ENCODE measurements around the gene SMAD3.

SMAD3 gene

DNA sequence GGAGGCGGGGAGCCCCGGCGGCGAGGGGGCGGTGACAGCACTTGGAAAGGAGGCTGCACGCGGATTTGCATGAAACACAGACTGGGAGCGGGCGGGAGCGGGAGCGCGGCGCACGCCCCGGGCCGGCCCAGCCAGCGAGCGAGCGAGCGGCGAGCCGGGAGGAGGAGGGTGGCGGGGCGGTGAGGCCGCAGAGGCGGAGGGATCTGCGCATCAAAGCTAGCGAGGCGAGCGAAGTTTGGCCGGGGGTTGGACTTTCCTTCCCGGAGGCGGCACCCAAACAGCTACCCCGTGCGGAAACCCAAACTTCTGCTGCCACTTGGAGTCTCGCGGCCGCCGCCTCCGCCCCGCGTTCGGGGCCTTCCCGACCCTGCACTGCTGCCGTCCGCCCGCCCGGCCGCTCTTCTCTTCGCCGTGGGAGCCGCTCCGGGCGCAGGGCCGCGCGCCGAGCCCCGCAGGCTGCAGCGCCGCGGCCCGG, at the start of gene SMAD3 (continued):
- no peak for TF ChIP-seq ZNF654 (tag by site-specific recombination; IDR thresholded peaks at IDR 0.05; ENCODE audit: low read depth)
- peak; percentile 88 for TF ChIP-seq ZFHX2 (tag by site-specific recombination; conservative IDR thresholded peaks at IDR 0.05)
- TF ChIP-seq ZNF768 (tag by site-specific recombination; IDR thresholded peaks at IDR 0.05), result 0 out of 2 replicates have a peak, but pooled peaks have one; percentile 16
- TF ChIP-seq KLF1 (tag by site-specific recombination; IDR thresholded peaks at IDR 0.05), result peak; percentile 34; the same call in 1 of the 2 replicates
- TF ChIP-seq ZFP37 (tag by site-specific recombination; IDR thresholded peaks at IDR 0.05), result no peak
- no peak for TF ChIP-seq ZNF473 (tag by site-specific recombination; IDR thresholded peaks at IDR 0.05)
- TF ChIP-seq, protein P1, sequence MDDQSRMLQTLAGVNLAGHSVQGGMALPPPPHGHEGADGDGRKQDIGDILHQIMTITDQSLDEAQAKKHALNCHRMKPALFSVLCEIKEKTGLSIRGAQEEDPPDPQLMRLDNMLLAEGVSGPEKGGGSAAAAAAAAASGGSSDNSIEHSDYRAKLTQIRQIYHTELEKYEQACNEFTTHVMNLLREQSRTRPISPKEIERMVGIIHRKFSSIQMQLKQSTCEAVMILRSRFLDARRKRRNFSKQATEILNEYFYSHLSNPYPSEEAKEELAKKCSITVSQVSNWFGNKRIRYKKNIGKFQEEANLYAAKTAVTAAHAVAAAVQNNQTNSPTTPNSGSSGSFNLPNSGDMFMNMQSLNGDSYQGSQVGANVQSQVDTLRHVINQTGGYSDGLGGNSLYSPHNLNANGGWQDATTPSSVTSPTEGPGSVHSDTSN (CRISPR knock-in tag; IDR thresholded peaks at IDR 0.05), result peak; percentile 68; the same call in 1 of the 2 replicates
- TF ChIP-seq SP3 (tag by site-specific recombination; IDR thresholded peaks at IDR 0.05), result peak; percentile 55
- TF ChIP-seq, protein P2, sequence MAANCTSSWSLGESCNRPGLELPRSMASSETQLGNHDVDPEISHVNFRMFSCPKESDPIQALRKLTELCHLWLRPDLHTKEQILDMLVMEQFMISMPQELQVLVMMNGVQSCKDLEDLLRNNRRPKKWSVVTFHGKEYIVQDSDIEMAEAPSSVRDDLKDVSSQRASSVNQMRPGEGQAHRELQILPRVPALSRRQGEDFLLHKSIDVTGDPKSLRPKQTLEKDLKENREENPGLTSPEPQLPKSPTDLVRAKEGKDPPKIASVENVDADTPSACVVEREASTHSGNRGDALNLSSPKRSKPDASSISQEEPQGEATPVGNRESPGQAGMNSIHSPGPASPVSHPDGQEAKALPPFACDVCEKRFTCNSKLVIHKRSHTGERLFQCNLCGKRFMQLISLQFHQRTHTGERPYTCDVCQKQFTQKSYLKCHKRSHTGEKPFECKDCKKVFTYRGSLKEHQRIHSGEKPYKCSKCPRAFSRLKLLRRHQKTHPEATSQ (tag by site-specific recombination; IDR thresholded peaks at IDR 0.05), result peak; percentile 57; the same call in 1 of the 2 replicates
- TF ChIP-seq EGR2 (tag by site-specific recombination; IDR thresholded peaks at IDR 0.05; ENCODE audit: low read depth), result peak; percentile 48
- 0 out of 2 replicates have a peak, but pooled peaks have one; percentile 34 for TF ChIP-seq GLI4 (tag by site-specific recombination; IDR thresholded peaks at IDR 0.05)
- TF ChIP-seq SCRT2 (tag by site-specific recombination; IDR thresholded peaks at IDR 0.05), result no peak
- TF ChIP-seq SP7 (tag by site-specific recombination; IDR thresholded peaks at IDR 0.05), result peak; percentile 6; the same call in 1 of the 2 replicates
- peak; percentile 22; the same call in 1 of the 2 replicates for TF ChIP-seq ZNF585B (tag by site-specific recombination; IDR thresholded peaks at IDR 0.05)
- peak; percentile 70 for TF ChIP-seq KLF8 (tag by site-specific recombination; IDR thresholded peaks at IDR 0.05)
- peak; percentile 13; the same call in 1 of the 2 replicates for TF ChIP-seq ZNF423 (tag by site-specific recombination; IDR thresholded peaks at IDR 0.05)
- peak; percentile 67; the same call in 1 of the 2 replicates for TF ChIP-seq ZNF792 (tag by site-specific recombination; IDR thresholded peaks at IDR 0.05)
- TF ChIP-seq ZBTB7A (tag by site-specific recombination; IDR thresholded peaks at IDR 0.05; ENCODE audit: low read depth), result 0 out of 2 replicates have a peak, but pooled peaks have one; percentile 52
- TF ChIP-seq ZNF677 (tag by site-specific recombination; IDR thresholded peaks at IDR 0.05), result 0 out of 2 replicates have a peak, but pooled peaks have one; percentile 33
- TF ChIP-seq, protein P3, sequence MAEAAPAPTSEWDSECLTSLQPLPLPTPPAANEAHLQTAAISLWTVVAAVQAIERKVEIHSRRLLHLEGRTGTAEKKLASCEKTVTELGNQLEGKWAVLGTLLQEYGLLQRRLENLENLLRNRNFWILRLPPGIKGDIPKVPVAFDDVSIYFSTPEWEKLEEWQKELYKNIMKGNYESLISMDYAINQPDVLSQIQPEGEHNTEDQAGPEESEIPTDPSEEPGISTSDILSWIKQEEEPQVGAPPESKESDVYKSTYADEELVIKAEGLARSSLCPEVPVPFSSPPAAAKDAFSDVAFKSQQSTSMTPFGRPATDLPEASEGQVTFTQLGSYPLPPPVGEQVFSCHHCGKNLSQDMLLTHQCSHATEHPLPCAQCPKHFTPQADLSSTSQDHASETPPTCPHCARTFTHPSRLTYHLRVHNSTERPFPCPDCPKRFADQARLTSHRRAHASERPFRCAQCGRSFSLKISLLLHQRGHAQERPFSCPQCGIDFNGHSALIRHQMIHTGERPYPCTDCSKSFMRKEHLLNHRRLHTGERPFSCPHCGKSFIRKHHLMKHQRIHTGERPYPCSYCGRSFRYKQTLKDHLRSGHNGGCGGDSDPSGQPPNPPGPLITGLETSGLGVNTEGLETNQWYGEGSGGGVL (tag by site-specific recombination; IDR thresholded peaks at IDR 0.05), result peak; percentile 76
- TF ChIP-seq GLIS1 (tag by site-specific recombination; IDR thresholded peaks at IDR 0.05), result peak; percentile 4; the same call in 1 of the 2 replicates

DNA sequence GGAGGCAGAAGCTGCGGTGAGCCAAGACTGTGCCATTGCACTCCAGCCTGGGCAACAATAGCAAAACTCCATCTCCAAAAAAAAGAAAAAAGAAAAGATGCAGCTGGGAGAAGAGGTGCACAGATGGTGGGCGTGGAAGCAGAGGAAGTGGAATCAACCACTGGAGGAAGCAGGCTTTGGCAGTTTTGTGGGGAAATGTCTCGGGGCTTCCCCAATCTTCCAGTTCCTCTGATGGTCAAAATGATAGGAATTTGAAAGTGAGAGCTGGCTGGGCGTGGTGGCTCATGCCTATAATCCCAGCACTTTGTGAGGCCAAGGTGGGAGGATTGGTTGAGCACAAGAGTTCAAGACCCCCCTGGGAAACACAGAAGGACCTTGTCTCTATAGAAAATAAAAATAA, 48.1 kb upstream of the SMAD3 start:
- ChIA-PET POLR2A (interaction anchor here (0.9 kb wide), 1 partner anchor 15 kb away, joined by 3 read pairs; no protein-coding TSS in a partner anchor), CTCF (interaction anchor here (1.1 kb wide), 1 partner anchor 10 kb away, joined by 3 read pairs; no protein-coding TSS in a partner anchor)
- no peaks in the 10 kb centered on the region for H3K4me1 ChIP-seq (ENCODE audit: control insufficient read depth, insufficient read depth, low read length)
- H3K27ac ChIP-seq (ENCODE audit: extremely low read depth, low read depth, low read length), result no peak overlapping the region
- H3K9me3 ChIP-seq (ENCODE audit: control insufficient read depth, insufficient read depth, low read depth, low read length), result no peaks in the 10 kb centered on the region
- no peak overlapping the region for H3K4me3 ChIP-seq (ENCODE audit: low read depth, low read length)
- no peaks in the 10 kb centered on the region for H3K36me3 ChIP-seq (ENCODE audit: control insufficient read depth in 2 of 2, insufficient read depth in 1 of 2, low read length in 2 of 2)
- TF ChIP-seq, protein P4, sequence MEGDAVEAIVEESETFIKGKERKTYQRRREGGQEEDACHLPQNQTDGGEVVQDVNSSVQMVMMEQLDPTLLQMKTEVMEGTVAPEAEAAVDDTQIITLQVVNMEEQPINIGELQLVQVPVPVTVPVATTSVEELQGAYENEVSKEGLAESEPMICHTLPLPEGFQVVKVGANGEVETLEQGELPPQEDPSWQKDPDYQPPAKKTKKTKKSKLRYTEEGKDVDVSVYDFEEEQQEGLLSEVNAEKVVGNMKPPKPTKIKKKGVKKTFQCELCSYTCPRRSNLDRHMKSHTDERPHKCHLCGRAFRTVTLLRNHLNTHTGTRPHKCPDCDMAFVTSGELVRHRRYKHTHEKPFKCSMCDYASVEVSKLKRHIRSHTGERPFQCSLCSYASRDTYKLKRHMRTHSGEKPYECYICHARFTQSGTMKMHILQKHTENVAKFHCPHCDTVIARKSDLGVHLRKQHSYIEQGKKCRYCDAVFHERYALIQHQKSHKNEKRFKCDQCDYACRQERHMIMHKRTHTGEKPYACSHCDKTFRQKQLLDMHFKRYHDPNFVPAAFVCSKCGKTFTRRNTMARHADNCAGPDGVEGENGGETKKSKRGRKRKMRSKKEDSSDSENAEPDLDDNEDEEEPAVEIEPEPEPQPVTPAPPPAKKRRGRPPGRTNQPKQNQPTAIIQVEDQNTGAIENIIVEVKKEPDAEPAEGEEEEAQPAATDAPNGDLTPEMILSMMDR (tag by site-specific recombination; IDR thresholded peaks at IDR 0.05), result no peak
- TF ChIP-seq ZNF354C (tag by site-specific recombination; IDR thresholded peaks at IDR 0.05; ENCODE audit: borderline replicate concordance, low read depth) (no peak), ZNF76 (tag by site-specific recombination; IDR thresholded peaks at IDR 0.05; ENCODE audit: borderline replicate concordance, low read depth) (no peak), ZSCAN23 (tag by site-specific recombination; IDR thresholded peaks at IDR 0.05) (no peak), ZNF239 (tag by site-specific recombination; IDR thresholded peaks at IDR 0.05) (no peak), ZNF169 (tag by site-specific recombination; IDR thresholded peaks at IDR 0.05) (no peak), ZNF404 (tag by site-specific recombination; IDR thresholded peaks at IDR 0.05) (no peak), ZNF529 (tag by site-specific recombination; IDR thresholded peaks at IDR 0.05; ENCODE audit: insufficient replicate concordance) (no peak), KLF8 (tag by site-specific recombination; IDR thresholded peaks at IDR 0.05) (no peak)
- TF ChIP-seq, protein P5, sequence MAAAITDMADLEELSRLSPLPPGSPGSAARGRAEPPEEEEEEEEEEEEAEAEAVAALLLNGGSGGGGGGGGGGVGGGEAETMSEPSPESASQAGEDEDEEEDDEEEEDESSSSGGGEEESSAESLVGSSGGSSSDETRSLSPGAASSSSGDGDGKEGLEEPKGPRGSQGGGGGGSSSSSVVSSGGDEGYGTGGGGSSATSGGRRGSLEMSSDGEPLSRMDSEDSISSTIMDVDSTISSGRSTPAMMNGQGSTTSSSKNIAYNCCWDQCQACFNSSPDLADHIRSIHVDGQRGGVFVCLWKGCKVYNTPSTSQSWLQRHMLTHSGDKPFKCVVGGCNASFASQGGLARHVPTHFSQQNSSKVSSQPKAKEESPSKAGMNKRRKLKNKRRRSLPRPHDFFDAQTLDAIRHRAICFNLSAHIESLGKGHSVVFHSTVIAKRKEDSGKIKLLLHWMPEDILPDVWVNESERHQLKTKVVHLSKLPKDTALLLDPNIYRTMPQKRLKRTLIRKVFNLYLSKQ (tag by site-specific recombination; IDR thresholded peaks at IDR 0.05; ENCODE audit: borderline replicate concordance), result no peak
